Measurements from ENCODE around the gene PROB1. TPM values are rescaled to one million over a fixed set of nuclear protein-coding genes. Genes with fewer than 3 reads are reported as not detected.

Gene PROB1
- total and polyA plus RNA-seq, 9 of the 15 experiments (the other 6 are each of a cell fraction or from before 2014, with no cell fraction given): 0.01 to 1.8 (median 0.47) TPM

- TF ChIP-seq MTA1 (IDR thresholded peaks at IDR 0.05; ENCODE audit: borderline replicate concordance) (no peak), ZNF184 (CRISPR knock-in tag; IDR thresholded peaks at IDR 0.05) (no peak), EP400 (IDR thresholded peaks at IDR 0.05) (peak; percentile 62), PHB2 (IDR thresholded peaks at IDR 0.05; ENCODE audit: low read depth) (no peak), GTF2F1 (IDR thresholded peaks at IDR 0.05; ENCODE audit: low read depth, low read length) (no peak), ZFP36 (IDR thresholded peaks at IDR 0.05; ENCODE audit: low read depth, low read length, partially characterized antibody) (no peak), PRMT5 (CRISPR knock-in tag; IDR thresholded peaks at IDR 0.05) (no peak), ZNF253 (CRISPR knock-in tag; conservative IDR thresholded peaks at IDR 0.05) (no peak), HDAC2 (IDR thresholded peaks at IDR 0.05) (peak; percentile 52; the same call in 1 of the 2 replicates), NR4A1 (CRISPR knock-in tag; IDR thresholded peaks at IDR 0.05) (no peak), NR4A1 (tag; IDR thresholded peaks at IDR 0.05) (no peak), BRD4 (IDR thresholded peaks at IDR 0.05) (no peak), THRA (IDR thresholded peaks at IDR 0.05) (no peak), TSHZ1 (CRISPR knock-in tag; IDR thresholded peaks at IDR 0.05) (no peak), ZNF444 (CRISPR knock-in tag; IDR thresholded peaks at IDR 0.05) (no peak), NKRF (IDR thresholded peaks at IDR 0.05; ENCODE audit: borderline replicate concordance) (no peak), NEUROD1 (IDR thresholded peaks at IDR 0.05; ENCODE audit: borderline replicate concordance, low read depth, low read length, partially characterized antibody) (no peak), SREBF1 (IDR thresholded peaks at IDR 0.05; ENCODE audit: borderline replicate concordance, low read depth, low read length) (no peak), U2AF1 (optimal IDR thresholded peaks at IDR 0.05; ENCODE audit: low read depth, low read length) (no peak), MIER1 (IDR thresholded peaks at IDR 0.05; ENCODE audit: low read depth) (no peak)
- TF ChIP-seq, protein P1, sequence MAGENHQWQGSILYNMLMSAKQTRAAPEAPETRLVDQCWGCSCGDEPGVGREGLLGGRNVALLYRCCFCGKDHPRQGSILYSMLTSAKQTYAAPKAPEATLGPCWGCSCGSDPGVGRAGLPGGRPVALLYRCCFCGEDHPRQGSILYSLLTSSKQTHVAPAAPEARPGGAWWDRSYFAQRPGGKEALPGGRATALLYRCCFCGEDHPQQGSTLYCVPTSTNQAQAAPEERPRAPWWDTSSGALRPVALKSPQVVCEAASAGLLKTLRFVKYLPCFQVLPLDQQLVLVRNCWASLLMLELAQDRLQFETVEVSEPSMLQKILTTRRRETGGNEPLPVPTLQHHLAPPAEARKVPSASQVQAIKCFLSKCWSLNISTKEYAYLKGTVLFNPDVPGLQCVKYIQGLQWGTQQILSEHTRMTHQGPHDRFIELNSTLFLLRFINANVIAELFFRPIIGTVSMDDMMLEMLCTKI (IDR thresholded peaks at IDR 0.05; ENCODE audit: partially characterized antibody): no peak
Observed at GRCh38 chr5:139385061-139386049, 9.5 kb downstream of the PROB1 start (continued).
